GM21717 (cell line): ENCODE results near the gene LINGO1.

Experiments
- ATAC-seq: cut with Tn5 transposase; IDR thresholded peaks from one replicate; pipeline ENCODE4 v1.9.1; 2021; ENCODE audit warnings: mild to moderate bottlenecking, moderate library complexity; ENCODE audit not compliant: unreplicated experiment

Gene LINGO1

DNA sequence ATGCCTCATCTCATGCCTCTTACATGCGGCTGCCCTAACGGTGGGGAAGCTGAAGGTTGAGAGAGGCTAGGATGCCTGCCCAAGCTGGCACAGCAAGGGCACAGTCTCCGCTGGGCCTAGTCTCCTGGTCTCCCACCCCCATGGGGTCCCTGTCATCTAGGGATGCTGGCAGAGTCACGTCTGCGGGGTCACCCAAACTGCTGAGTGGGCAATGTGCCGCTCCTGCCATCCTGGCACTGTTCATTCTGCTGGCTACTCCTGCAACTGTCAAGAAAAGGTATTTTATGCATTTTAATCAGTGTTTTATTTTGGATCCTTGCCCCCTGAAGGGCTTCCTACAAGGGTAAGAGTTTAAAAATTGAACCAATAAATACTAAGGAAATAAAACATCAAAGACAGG is 12.8 kb downstream of the LINGO1 start:
- ATAC-seq, result no peak

- no peak for ATAC-seq
Measured at GRCh38 chr15:77617476-77618230, 15.1 kb downstream of the LINGO1 start.

DNA sequence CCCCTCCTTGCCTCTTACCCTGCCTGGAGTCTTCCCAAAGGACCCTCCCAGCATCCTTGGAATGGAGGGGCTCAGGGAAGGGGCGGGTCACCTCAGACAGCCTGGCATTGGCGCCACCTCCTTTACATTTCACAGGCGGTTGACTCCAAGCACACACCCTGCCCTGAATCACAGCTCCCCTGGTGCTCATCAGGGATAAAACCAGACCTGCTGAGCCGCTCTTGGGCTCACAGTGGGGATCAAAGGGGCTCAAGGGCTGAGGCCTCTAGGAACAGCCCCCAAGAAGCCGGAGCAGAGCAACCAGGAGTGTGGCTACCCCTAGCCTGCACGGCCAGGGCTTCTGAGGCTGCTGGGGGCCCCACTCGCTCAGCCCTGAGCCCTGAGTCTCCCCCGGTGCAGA is 16.6 kb downstream of the LINGO1 start:
- no peak for ATAC-seq

GRCh38 chr15:77615472-77615871 is 17.2 kb downstream of the LINGO1 start:
- no peak for ATAC-seq

- ATAC-seq, result no peak
Measured at GRCh38 chr15:77614251-77614806, 18.4 kb downstream of the LINGO1 start.

DNA sequence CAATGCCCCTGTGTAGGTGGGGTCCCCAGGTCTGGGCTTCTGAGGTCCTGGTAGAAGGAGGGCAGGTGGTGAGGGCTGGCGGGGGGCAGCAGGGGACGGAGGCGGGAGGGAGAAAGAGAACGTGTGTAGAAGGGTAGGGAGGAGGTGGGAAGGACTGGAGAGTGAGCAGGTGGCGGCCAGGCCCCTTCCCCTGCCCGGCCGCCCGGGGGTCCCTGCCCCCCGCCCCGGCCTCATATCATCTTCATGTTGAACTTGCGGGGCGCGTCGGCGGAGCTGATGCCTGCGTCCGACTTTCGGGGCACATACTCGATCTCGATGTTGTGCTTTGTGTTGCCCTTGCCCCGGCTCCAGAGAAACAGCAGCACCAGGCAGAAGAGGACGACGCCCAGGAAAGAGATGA is 18.9 kb downstream of the LINGO1 start:
- ATAC-seq, result no peak

DNA sequence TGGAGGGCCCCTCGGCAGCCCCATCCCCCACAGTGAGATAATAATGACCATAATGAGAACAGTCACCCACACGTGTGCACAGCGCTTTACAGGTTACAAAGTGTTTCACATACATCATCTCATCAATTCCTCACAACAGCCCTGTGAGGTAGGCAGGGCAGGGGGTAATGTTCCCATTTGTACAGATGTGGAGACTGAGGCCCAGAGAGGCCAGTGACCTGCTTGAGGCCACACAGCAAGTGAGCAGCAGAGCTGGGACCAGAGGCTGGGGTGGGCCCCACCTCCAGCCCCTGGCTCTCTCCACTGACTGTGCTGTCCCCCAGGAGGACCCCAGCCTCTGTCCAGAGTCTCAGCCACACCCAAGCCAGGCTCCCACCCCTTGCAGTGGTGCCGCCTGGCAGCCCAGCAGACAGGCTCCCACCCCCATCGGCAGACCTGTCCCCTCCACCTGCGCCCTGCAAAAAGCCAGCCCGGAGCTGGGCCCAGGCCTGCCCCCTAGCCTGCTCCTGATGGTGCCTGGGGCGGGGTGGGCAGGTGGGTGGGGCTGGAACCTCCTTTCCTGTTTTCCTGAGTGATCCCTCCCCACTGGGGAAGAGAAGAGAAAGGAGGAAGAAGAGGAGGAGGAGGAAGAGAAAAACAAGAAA is 19.6 kb downstream of the LINGO1 start:
- no peak for ATAC-seq

DNA sequence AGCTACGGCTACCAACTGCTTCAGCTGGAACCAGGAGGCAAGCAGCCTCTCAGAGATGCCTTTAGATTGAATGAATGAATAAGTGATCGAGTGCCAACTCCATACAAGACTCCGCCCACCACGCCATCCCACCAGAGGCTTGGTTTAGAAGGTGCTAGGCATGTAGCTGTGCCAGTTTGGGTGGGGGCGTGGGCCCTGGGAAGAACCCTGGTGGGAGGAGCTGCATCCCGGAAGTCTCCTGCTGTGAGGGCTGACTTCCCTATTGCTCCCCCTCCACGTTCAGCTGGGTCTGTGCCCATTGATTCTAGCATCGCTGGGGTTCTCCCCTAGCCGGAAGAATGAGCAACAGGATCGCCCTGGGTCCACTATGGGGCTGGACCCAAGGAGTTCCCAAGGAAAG is 20.9 kb downstream of the LINGO1 start:
- no peak for ATAC-seq

- ATAC-seq, result no peak
Measured at GRCh38 chr15:77610731-77611130, 22.0 kb downstream of the LINGO1 start.

- no peak for ATAC-seq
Measured at GRCh38 chr15:77609558-77609957, 23.2 kb downstream of the LINGO1 start.

- ATAC-seq, result no peak
Measured at GRCh38 chr15:77608774-77609173, 23.9 kb downstream of the LINGO1 start.

- no peak for ATAC-seq
Measured at GRCh38 chr15:77607894-77608261, 24.8 kb downstream of the LINGO1 start.

- ATAC-seq, result no peak
Measured at GRCh38 chr15:77607111-77607893, 25.4 kb downstream of the LINGO1 start.

DNA sequence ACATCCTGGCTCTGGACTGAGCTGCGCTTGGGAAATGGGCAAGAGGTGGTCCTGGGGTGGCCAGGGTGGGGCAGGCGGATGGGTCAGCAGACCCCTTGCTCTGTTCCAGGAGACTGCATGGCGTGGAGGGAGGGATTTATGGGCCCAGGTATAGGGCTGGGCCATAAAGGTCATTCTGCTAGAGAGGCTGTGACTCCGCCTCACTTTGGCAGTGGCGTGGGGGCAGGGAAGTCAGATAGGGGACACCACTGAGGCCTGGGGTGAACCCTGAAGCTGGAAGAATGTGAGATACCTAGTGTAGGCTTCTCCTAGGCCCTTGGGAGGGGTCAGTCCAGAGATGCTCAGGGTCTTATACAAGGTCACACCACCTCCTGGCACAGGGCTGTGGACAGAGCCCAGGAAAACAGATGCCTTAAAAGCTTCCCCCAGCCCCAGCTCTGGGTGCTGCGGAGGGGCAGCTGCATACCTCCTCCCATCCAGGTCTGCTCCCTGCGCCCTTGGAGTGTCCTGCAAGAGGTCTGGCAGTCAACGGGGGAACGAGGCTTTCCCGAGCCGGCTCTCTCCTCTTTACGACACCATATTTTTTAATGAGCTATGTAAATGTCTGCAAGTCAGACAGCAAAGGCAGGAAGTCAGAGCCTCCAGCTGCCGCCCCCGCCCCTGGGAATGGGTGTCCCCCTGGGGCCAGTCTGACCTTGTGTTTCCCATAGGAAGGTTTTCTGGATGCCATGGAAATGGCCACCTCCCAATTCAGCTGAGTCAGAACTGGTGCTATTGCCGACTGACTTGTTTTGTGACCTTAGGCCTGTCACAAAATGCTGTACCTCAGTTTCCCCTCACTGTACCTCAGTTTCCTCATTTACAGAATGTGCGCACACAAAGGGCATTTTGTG is 26.3 kb downstream of the LINGO1 start:
- no peak for ATAC-seq

DNA sequence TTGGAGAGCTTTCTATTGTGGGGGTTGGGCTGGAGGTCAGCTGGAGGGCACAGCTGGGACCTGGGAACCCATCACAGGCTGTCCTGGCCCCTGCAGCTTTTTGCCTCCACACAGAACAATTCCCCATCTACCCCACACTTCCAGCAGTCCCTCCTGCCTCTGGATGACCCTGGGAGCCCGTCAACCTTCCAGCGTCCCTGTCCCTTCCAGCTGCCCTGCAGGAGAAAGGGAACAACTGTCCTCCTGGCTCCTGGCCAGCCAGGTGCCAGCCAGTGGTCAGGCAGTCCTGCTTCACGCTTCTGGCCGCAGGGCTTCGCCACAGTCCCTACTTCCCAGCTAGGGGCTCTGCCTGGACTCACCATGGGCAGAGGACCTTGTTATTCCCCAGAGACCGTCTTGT is 27.2 kb downstream of the LINGO1 start:
- ATAC-seq, result no peak

- no peak for ATAC-seq
Measured at GRCh38 chr15:77604973-77605372, 27.7 kb downstream of the LINGO1 start.

DNA sequence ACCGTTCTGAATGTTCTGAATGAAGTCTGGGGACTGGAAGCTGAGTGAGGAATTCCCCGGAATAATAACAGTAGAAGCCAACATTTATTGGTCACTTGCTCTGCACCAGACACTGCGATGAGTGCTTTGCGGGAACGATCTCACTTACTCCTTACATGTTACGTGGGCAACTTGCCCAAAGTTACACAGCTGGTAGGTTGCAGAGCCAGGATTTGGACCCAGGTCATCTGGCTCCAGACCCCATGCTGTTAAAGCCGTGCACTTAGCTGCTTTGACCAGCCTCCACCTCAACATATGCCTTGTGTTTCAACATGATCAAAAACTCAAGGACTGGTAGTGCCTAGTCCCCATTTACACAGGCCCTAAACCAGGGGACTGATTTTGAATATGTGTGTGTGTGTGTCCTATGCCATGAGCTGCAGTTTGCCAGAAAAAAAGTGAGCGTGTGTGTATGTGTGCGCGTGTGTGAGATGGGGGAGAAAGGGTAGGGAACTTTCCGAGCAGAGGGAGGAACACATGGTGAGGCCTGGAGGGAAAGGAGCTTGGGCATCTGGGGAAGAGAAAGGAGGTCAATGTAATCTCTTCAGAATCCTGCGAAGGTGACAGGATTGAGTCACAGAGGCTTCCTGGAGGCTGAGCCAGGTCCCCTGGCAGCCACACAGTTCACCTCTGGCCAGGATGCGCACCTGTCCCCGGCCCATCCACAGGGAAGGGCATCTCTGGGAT is 28.9 kb downstream of the LINGO1 start:
- ATAC-seq, result no peak

- no peak for ATAC-seq
Measured at GRCh38 chr15:77602800-77603199, 29.9 kb downstream of the LINGO1 start.

- no peak for ATAC-seq
Measured at GRCh38 chr15:77599899-77600298, 32.8 kb downstream of the LINGO1 start.

- ATAC-seq, result no peak
Measured at GRCh38 chr15:77599357-77599756, 33.4 kb downstream of the LINGO1 start.
